Ishikawa (cell line): ENCODE data around the gene SOX10.

Source experiments
- EGR1 ChIP-seq: IDR thresholded peaks from 2 replicates; pipeline ENCODE4 v1.6.1; 2012
- EP300 ChIP-seq: IDR thresholded peaks from 2 replicates; pipeline ENCODE4 v1.6.1; 2012; ENCODE audit warnings: borderline replicate concordance
- MAX ChIP-seq: IDR thresholded peaks from 2 replicates; pipeline ENCODE4 v1.6.1; 2012
- NFIC ChIP-seq: IDR thresholded peaks from 2 replicates; pipeline ENCODE4 v1.6.1; 2012
- TAF1 ChIP-seq: IDR thresholded peaks from 2 replicates; pipeline ENCODE4 v1.6.1; 2012; ENCODE audit warnings: low read depth, mild to moderate bottlenecking
- TEAD4 ChIP-seq: IDR thresholded peaks from 2 replicates; pipeline ENCODE4 v1.6.1; 2012
- YY1 ChIP-seq: IDR thresholded peaks from 2 replicates; pipeline ENCODE4 v1.6.1; 2012; ENCODE audit warnings: low read depth
- TF ChIP-seq, protein P1 (sequence below): IDR thresholded peaks from 2 replicates; pipeline ENCODE4 v1.6.1; 2012
- TF ChIP-seq, protein P2 (sequence below): IDR thresholded peaks from 2 replicates; pipeline ENCODE4 v1.6.1; 2012; ENCODE audit warnings: low read depth, mild to moderate bottlenecking

DNA sequence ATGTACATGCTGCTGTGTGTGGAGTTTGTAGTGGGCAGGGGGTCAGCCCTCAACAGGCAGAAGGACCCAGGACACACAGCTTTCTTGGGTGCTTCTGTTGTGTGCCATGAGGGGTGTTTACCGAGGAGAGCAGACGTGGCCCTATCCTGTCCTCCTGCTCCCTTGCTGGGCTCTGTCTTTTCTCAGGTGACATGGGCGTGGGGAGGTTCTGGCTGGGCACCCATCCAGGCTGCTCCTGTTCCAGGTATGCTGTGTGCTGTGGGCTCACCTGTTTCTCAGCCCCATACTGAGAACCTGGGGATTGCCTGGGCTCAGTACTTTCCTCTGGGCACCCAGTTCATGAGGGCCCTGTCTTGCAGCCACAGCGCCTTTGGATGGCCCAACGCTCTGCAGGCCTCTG lies 55.0 kb downstream of the SOX10 start:
- TF ChIP-seq, protein P1, sequence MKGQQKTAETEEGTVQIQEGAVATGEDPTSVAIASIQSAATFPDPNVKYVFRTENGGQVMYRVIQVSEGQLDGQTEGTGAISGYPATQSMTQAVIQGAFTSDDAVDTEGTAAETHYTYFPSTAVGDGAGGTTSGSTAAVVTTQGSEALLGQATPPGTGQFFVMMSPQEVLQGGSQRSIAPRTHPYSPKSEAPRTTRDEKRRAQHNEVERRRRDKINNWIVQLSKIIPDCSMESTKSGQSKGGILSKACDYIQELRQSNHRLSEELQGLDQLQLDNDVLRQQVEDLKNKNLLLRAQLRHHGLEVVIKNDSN, result no peak
- no peak for TF ChIP-seq MAX
- no peak for TF ChIP-seq YY1
- TF ChIP-seq, protein P2, sequence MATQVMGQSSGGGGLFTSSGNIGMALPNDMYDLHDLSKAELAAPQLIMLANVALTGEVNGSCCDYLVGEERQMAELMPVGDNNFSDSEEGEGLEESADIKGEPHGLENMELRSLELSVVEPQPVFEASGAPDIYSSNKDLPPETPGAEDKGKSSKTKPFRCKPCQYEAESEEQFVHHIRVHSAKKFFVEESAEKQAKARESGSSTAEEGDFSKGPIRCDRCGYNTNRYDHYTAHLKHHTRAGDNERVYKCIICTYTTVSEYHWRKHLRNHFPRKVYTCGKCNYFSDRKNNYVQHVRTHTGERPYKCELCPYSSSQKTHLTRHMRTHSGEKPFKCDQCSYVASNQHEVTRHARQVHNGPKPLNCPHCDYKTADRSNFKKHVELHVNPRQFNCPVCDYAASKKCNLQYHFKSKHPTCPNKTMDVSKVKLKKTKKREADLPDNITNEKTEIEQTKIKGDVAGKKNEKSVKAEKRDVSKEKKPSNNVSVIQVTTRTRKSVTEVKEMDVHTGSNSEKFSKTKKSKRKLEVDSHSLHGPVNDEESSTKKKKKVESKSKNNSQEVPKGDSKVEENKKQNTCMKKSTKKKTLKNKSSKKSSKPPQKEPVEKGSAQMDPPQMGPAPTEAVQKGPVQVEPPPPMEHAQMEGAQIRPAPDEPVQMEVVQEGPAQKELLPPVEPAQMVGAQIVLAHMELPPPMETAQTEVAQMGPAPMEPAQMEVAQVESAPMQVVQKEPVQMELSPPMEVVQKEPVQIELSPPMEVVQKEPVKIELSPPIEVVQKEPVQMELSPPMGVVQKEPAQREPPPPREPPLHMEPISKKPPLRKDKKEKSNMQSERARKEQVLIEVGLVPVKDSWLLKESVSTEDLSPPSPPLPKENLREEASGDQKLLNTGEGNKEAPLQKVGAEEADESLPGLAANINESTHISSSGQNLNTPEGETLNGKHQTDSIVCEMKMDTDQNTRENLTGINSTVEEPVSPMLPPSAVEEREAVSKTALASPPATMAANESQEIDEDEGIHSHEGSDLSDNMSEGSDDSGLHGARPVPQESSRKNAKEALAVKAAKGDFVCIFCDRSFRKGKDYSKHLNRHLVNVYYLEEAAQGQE, result no peak
- no peak for TF ChIP-seq NFIC
- TF ChIP-seq TEAD4, result no peak
- no peak for TF ChIP-seq TAF1
- TF ChIP-seq EGR1, result no peak
- TF ChIP-seq EP300, result no peak
